OCI-LY7 (cell line): ENCODE measurements around the gene COX7A2. TPM values are rescaled to one million over a fixed set of nuclear protein-coding genes. Genes with fewer than 3 reads are reported as not detected.

Experiments used
- BruUV-seq: library from RNA; stranded (reverse); fragments of 400-500 nt; replicated peaks from 2 replicates; lab custom pipeline; 2021; lab: Mats Ljungman, UMichigan
- CTCF ChIA-PET: fragments of 300-600 bp; sonication (Branson Sonifier 250); formaldehyde crosslinking; loops from one replicate; lab custom pipeline; 2022; ENCODE audit warnings: antibody characterized with exemption; ENCODE audit not compliant: unreplicated experiment; lab: Charles Lee
- POLR2A ChIA-PET: fragments of 300-600 bp; sonication (Branson Sonifier 250); formaldehyde crosslinking; loops from one replicate; lab custom pipeline; 2022; ENCODE audit warnings: antibody characterized with exemption; lab: Charles Lee
- DNase-seq: peaks from one replicate; pipeline ENCODE4 v3.0.0-alpha.2; 2015; ENCODE audit warnings: low spot score
- H2AFZ ChIP-seq: fragments of 200-600 bp; sonication (generic), shearing (Covaris generic); 2 replicates; pipeline ENCODE4 v1.6.1; 2014; ENCODE audit warnings: mild to moderate bottlenecking, antibody characterized with exemption, low read length, moderate library complexity
- H3K27ac ChIP-seq: fragments of 200-600 bp; sonication (generic); 2 replicates; pipeline ENCODE4 v1.5.1; 2014; ENCODE audit warnings: mixed run types, low read depth, mild to moderate bottlenecking, moderate library complexity, low read length, inconsistent platforms; ENCODE audit not compliant: poor library complexity, severe bottlenecking
- H3K36me3 ChIP-seq: fragments of 200-600 bp; sonication (generic); 2 replicates; pipeline ENCODE4 v1.6.1; 2014; ENCODE audit warnings: mild to moderate bottlenecking, antibody characterized with exemption, low read length, moderate library complexity, mixed read lengths; ENCODE audit not compliant: insufficient read depth
- H3K4me1 ChIP-seq: fragments of 200-600 bp; sonication (generic); 2 replicates; pipeline ENCODE4 v1.5.1; 2014; ENCODE audit warnings: mild to moderate bottlenecking, low read length; ENCODE audit not compliant: insufficient read depth, poor library complexity, severe bottlenecking
- H3K4me2 ChIP-seq: fragments of 200-600 bp; sonication (generic); 2 replicates; pipeline ENCODE4 v1.6.1; 2014; ENCODE audit warnings: mild to moderate bottlenecking, low read length
- H3K4me3 ChIP-seq: fragments of 200-600 bp; sonication (generic); 2 replicates; pipeline ENCODE4 v1.5.1; 2014; ENCODE audit warnings: mild to moderate bottlenecking, low read depth, low read length; ENCODE audit not compliant: poor library complexity, severe bottlenecking
- H3K79me2 ChIP-seq: fragments of 200-600 bp; sonication (generic); 2 replicates; pipeline ENCODE4 v1.6.1; 2016; ENCODE audit warnings: low read depth, mild to moderate bottlenecking, low read length, moderate library complexity, mixed read lengths; ENCODE audit not compliant: insufficient read depth
- H3K9me2 ChIP-seq: fragments of 200-600 bp; sonication (generic); 2 replicates; pipeline ENCODE4 v1.6.1; 2016; ENCODE audit warnings: mild to moderate bottlenecking, low read length, mixed read lengths; ENCODE audit not compliant: insufficient read depth
- H3K9me3 ChIP-seq: fragments of 200-600 bp; sonication (generic); 2 replicates; pipeline ENCODE4 v1.6.1; 2014; ENCODE audit warnings: mild to moderate bottlenecking, mixed run types, low read length, mixed read lengths
- H4K20me1 ChIP-seq: fragments of 200-600 bp; sonication (generic); 2 replicates; pipeline ENCODE4 v1.6.1; 2014; ENCODE audit warnings: mild to moderate bottlenecking, antibody characterized with exemption, low read length, moderate library complexity, mixed read lengths; ENCODE audit not compliant: insufficient read depth
- EZH2phosphoT487 ChIP-seq: fragments of 200-600 bp; sonication (generic); IDR thresholded peaks from 2 replicates; pipeline ENCODE4 v1.6.1; 2018; ENCODE audit warnings: low read depth, borderline replicate concordance, mild to moderate bottlenecking, mixed run types, antibody characterized with exemption, low read length, moderate library complexity, mixed read lengths
- intact Hi-C: fragments of 100-400 bp; cut with micrococcal nuclease; formaldehyde crosslinking; loops from one replicate; pipeline ENCODE4 v1.10.0; 2022; ENCODE audit not compliant: unreplicated experiment
- total RNA-seq, 2 experiments: library from RNA; depleted of rRNA in 1 of 2; stranded (reverse); fragments of >200 nt in 1 of 2; shearing (Covaris generic) in 1 of 2; gene quantifications; 2 replicates each; pipeline ENCODE4 v1.2.3, GENCODE V29; 2014 to 2022
- TF ChIP-seq, protein P1 (sequence below): fragments of 200-600 bp; sonication (generic); conservative IDR thresholded peaks from 2 replicates; pipeline ENCODE4 v1.5.1; 2014; ENCODE audit warnings: mild to moderate bottlenecking, antibody characterized with exemption, low read length, moderate library complexity, mixed read lengths

The COX7A2 gene
- total RNA-seq, 2 experiments from 2014 or later = 210 to 403 TPM

DNA sequence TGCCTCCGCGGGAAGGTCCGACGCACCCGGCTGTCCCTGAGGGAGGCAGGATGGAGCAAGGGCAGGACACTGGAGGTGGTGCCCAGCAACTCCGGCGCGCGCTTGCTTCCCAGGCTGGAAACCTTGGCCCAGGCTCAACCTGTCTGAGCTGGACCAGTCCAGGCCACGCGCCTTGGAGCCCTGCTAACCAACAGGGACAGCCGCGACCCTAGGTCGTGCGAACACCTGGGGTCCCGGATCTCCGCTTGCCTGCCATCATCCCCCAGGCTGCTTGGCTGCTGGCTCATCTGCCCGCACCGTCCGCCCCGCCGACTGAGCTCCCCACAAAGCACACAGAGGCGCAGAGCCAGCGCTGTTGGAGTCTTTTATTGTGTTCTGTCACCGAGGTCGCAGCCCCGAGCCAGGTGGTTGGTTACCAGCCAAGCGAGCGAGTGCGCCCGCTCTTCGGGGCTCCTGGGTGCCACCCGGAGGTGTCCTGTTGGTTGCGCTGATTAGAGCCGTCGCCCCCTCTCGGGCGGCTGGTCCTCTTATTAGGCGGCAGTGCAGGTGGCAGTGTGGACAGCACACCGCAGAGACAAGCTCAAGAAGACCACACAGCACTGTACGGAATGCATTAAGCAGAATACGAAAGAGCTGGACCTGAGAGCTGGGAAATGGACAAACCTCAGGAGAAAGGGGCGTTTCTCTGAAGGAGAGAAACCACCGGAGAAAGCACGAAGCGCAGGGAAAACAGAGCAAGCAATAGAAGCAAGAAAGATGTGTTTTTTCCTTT is 41.5 kb downstream of the COX7A2 start:
- ChIA-PET POLR2A (no interaction called here), CTCF (no interaction called here)
- Histone ChIP-seq H3K4me3 (no peak overlapping the region), H3K9me3 (no peaks in the 10 kb centered on the region), H3K36me3 (no peaks in the 10 kb centered on the region), H3K4me1 (no peaks in the 10 kb centered on the region), H3K79me2 (no peaks in the 10 kb centered on the region), H3K27ac (no peak overlapping the region), H3K4me2 (no peak overlapping the region), H4K20me1 (no peaks in the 10 kb centered on the region), H3K9me2 (no peaks in the 10 kb centered on the region), H2AFZ (no peak overlapping the region)
- DNase-seq = no peak
- intact Hi-C loops = no loop called here
- TF ChIP-seq EZH2phosphoT487 = no peak
- no TSS peak for BruUV-seq

DNA sequence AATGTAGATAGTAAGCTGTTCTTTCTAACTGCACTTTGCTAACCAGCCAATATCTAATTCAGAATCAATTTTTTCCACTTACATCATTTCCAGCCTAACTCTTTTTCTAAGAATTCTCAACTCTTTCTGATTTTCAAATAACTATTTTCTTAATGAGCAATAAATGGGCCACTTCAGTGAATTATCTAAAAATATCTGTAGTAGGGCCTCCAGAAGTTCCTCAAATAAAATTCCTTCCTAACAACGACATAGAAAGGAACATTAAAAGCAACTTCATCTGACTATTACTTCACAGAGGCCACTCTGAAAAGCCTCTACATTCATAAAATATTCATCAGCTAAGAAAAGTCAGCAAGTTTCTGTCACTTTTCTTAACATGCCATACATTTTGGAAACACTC is 42.6 kb downstream of the COX7A2 start:
- Histone ChIP-seq H3K4me3 (no peak overlapping the region), H3K4me2 (no peak overlapping the region)

DNA sequence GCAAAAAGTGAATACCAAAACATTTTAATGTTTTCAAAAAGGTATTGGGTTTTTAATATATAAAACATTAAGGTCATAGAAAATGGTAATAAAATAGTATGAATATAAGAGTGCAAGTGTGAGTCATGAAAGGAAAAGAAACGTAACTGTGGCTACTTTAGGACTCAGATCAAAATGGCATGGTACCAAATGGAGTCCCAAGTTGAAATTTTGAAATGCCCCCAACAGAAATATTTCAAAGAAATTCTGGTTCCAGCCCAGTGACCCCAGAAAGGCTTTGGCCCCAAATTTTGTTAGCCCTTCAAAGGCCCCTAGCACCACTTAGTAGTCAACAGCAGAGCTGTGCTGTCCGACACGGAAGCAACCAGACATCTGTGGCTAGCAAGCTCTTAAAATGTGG is 43.7 kb downstream of the COX7A2 start:
- H3K9me2 ChIP-seq = no peaks in the 10 kb centered on the region
- no peaks in the 10 kb centered on the region for H4K20me1 ChIP-seq
- CTCF ChIA-PET = no interaction called here
- no peaks in the 10 kb centered on the region for H3K36me3 ChIP-seq
- no peak overlapping the region for H3K27ac ChIP-seq
- no peak for TF ChIP-seq EZH2phosphoT487
- TF ChIP-seq, protein P1, sequence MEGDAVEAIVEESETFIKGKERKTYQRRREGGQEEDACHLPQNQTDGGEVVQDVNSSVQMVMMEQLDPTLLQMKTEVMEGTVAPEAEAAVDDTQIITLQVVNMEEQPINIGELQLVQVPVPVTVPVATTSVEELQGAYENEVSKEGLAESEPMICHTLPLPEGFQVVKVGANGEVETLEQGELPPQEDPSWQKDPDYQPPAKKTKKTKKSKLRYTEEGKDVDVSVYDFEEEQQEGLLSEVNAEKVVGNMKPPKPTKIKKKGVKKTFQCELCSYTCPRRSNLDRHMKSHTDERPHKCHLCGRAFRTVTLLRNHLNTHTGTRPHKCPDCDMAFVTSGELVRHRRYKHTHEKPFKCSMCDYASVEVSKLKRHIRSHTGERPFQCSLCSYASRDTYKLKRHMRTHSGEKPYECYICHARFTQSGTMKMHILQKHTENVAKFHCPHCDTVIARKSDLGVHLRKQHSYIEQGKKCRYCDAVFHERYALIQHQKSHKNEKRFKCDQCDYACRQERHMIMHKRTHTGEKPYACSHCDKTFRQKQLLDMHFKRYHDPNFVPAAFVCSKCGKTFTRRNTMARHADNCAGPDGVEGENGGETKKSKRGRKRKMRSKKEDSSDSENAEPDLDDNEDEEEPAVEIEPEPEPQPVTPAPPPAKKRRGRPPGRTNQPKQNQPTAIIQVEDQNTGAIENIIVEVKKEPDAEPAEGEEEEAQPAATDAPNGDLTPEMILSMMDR = no peak
- no peak overlapping the region for H3K4me3 ChIP-seq
- H3K4me2 ChIP-seq = no peak overlapping the region
- no peak overlapping the region for H2AFZ ChIP-seq
- H3K4me1 ChIP-seq = no peaks in the 10 kb centered on the region
- H3K9me3 ChIP-seq = no peaks in the 10 kb centered on the region
- intact Hi-C loops = no loop called here
- no peak for DNase-seq
- POLR2A ChIA-PET = interaction anchor here (0.6 kb wide), 1 partner anchor 40 kb away, joined by 3 read pairs; no protein-coding TSS in a partner anchor
- BruUV-seq = no TSS peak
- H3K79me2 ChIP-seq = no peaks in the 10 kb centered on the region

More for the DNA sequence above, 42.6 kb downstream of the COX7A2 start:
- Histone ChIP-seq H3K4me1 (no peaks in the 10 kb centered on the region), H3K36me3 (no peaks in the 10 kb centered on the region), H2AFZ (no peak overlapping the region), H3K9me2 (no peaks in the 10 kb centered on the region), H4K20me1 (no peaks in the 10 kb centered on the region), H3K27ac (no peak overlapping the region), H3K9me3 (no peaks in the 10 kb centered on the region), H3K79me2 (no peaks in the 10 kb centered on the region)
- BruUV-seq = no TSS peak
- intact Hi-C loops = no loop called here
- ChIA-PET POLR2A (no interaction called here), CTCF (interaction anchor here (0.5 kb wide), 1 partner anchor 644 kb away, joined by 3 read pairs; no protein-coding TSS in a partner anchor)
- TF ChIP-seq EZH2phosphoT487 = no peak
- TF ChIP-seq, protein P1 = no peak
- no peak for DNase-seq
